ENCODE results near the gene MYO16.

The MYO16 gene

GRCh38 chr13:109244566-109244965 lies 615.2 kb downstream of the MYO16 start:
- TF ChIP-seq CTCF (IDR thresholded peaks at IDR 0.05; ENCODE audit: extremely low read depth, insufficient read depth, missing control alignments) = no peak
- in situ Hi-C loops (cut with MboI; ENCODE audit: low pct_unique_long_range_greater_than_20kb, low sequenced_read_pairs, unreplicated experiment) = no loop called here

GRCh38 chr13:109246001-109246400 lies 616.6 kb downstream of the MYO16 start:
- no peak for TF ChIP-seq CTCF (IDR thresholded peaks at IDR 0.05; ENCODE audit: extremely low read depth, insufficient read depth, missing control alignments)
- no peak for DNase-seq (ENCODE audit: low spot score)
- in situ Hi-C loops (cut with MboI; ENCODE audit: low pct_unique_long_range_greater_than_20kb, low sequenced_read_pairs, unreplicated experiment) = no loop called here

More at GRCh38 chr13:109244566-109244965, 615.2 kb downstream of the MYO16 start:
- DNase-seq (ENCODE audit: low spot score) = no peak

- TF ChIP-seq CTCF (IDR thresholded peaks at IDR 0.05; ENCODE audit: extremely low read depth, insufficient read depth, missing control alignments) = no peak
- in situ Hi-C loops (cut with MboI; ENCODE audit: low pct_unique_long_range_greater_than_20kb, low sequenced_read_pairs, unreplicated experiment) = no loop called here
- no peak for DNase-seq (ENCODE audit: low spot score)
Observed at GRCh38 chr13:109249780-109250528, 620.5 kb downstream of the MYO16 start.

- DNase-seq (ENCODE audit: low spot score) = no peak
- no peak for TF ChIP-seq CTCF (IDR thresholded peaks at IDR 0.05; ENCODE audit: extremely low read depth, insufficient read depth, missing control alignments)
- in situ Hi-C loops (cut with MboI; ENCODE audit: low pct_unique_long_range_greater_than_20kb, low sequenced_read_pairs, unreplicated experiment) = no loop called here
Observed at GRCh38 chr13:109251956-109252355, 622.5 kb downstream of the MYO16 start.

GRCh38 chr13:109253316-109253715 lies 623.9 kb downstream of the MYO16 start:
- in situ Hi-C loops (cut with MboI; ENCODE audit: low pct_unique_long_range_greater_than_20kb, low sequenced_read_pairs, unreplicated experiment) = no loop called here

GRCh38 chr13:109254274-109254673 lies 624.9 kb downstream of the MYO16 start:
- in situ Hi-C loops (cut with MboI; ENCODE audit: low pct_unique_long_range_greater_than_20kb, low sequenced_read_pairs, unreplicated experiment) = no loop called here
- no peak for DNase-seq (ENCODE audit: low spot score)
- no peak for TF ChIP-seq CTCF (IDR thresholded peaks at IDR 0.05; ENCODE audit: extremely low read depth, insufficient read depth, missing control alignments)

More at GRCh38 chr13:109253316-109253715, 623.9 kb downstream of the MYO16 start:
- no peak for TF ChIP-seq CTCF (IDR thresholded peaks at IDR 0.05; ENCODE audit: extremely low read depth, insufficient read depth, missing control alignments)
- no peak for DNase-seq (ENCODE audit: low spot score)

Measured in GM13977 (cell line).